Kidney (tissue), 14 donors: Measurements from ENCODE around the gene MEF2C. TPM values are rescaled to one million over a fixed set of nuclear protein-coding genes. Genes with fewer than 3 reads are reported as not detected.

ENCODE experiments used
- DNase-seq, 5 donors: peaks; one replicate each; pipeline ENCODE4 v3.0.0-alpha.2; 2013 to 2020
- FAIRE-seq: peaks from 2 replicates; lab custom pipeline; 2012; peaks lifted over from hg19 to GRCh38; lab: Jason Lieb, UNC
- H3K27ac ChIP-seq, 2 donors: one replicate each; pipeline ENCODE4 v1.7.0; 2013; ENCODE audit warnings: low read depth in 2 of 2, low read length in 2 of 2, inconsistent platforms in 1 of 2
- H3K27me3 ChIP-seq: one replicate; pipeline ENCODE4 v1.7.1; 2013; ENCODE audit warnings: low read length, inconsistent platforms; ENCODE audit not compliant: control insufficient read depth, insufficient read depth
- H3K36me3 ChIP-seq, 3 donors: one replicate each; pipeline versions ENCODE4 v1.7.0 to v1.7.1; 2013; ENCODE audit warnings: low read length in 3 of 3, control low read depth in 1 of 3, inconsistent platforms in 1 of 3; ENCODE audit not compliant: insufficient read depth in 3 of 3, control insufficient read depth in 2 of 3
- H3K4me1 ChIP-seq, 3 donors: one replicate each; pipeline versions ENCODE4 v1.7.0 to v1.7.1; 2013; ENCODE audit warnings: low read length in 3 of 3, inconsistent platforms in 1 of 3, low read depth in 1 of 3; ENCODE audit not compliant: control insufficient read depth in 2 of 3, insufficient read depth in 2 of 3
- H3K4me3 ChIP-seq, 3 donors: one replicate each; pipeline versions ENCODE4 v1.7.0 to v1.8.1; 2013; ENCODE audit warnings: low read length in 3 of 3, control low read depth in 1 of 3, inconsistent platforms in 1 of 3
- H3K9ac ChIP-seq, 3 donors: one replicate each; pipeline versions ENCODE4 v1.7.0 to v1.7.1; 2013; ENCODE audit warnings: low read length in 3 of 3, control low read depth in 1 of 3, inconsistent platforms in 1 of 3
- H3K9me3 ChIP-seq, 3 donors: one replicate each; pipeline versions ENCODE4 v1.7.0 to v1.7.1; 2013; ENCODE audit warnings: low read length in 3 of 3, control low read depth in 1 of 3, inconsistent platforms in 1 of 3; ENCODE audit not compliant: control insufficient read depth in 2 of 3, insufficient read depth in 1 of 3
- CTCF ChIP-seq: IDR thresholded peaks from 3 replicates; pipeline ENCODE4 v1.5.1; 2012; ENCODE audit warnings: mild to moderate bottlenecking, moderate library complexity, borderline replicate concordance; ENCODE audit not compliant: insufficient read depth; ENCODE audit errors: extremely low read depth
- intact Hi-C: fragments of 100-400 bp; cut with DNase I; formaldehyde crosslinking; loops from one replicate; pipeline ENCODE4 v1.11.1; 2022
- polyA plus RNA-seq: library from polyadenylated mRNA; stranded (reverse); fragments of 350-450 nt; fragmentation: Illumina TruSeq; extraction: RNeasy Lipid Tissue Mini Kit (QIAGEN cat#74804); gene quantifications from one replicate; pipeline ENCODE4 v1.2.3, GENCODE V29; 2014; ENCODE audit warnings: low read depth, low replicate concordance; ENCODE audit not compliant: insufficient read depth
- total RNA-seq: library from RNA; stranded (reverse); fragmentation: NEBNext Ultra II Directional; extraction: Animal tissue kit (Norgen Biotek cat#: 25700); gene quantifications from one replicate; pipeline ENCODE4 v1.2.1, GENCODE V29; 2021
- donor health status: control.
- donor health status: control.
- donor health status: control.
- donor health status: control.
- donor health status: control.
- donor health status: DM: yes; HTN: yes; CAD: no.
- donor health status: Normal renal cell carcinoma (clear cell type).

Gene MEF2C
- total and polyA plus RNA-seq, 2 donors from 2014 or later, result 5.3 to 75.4 TPM

DNA sequence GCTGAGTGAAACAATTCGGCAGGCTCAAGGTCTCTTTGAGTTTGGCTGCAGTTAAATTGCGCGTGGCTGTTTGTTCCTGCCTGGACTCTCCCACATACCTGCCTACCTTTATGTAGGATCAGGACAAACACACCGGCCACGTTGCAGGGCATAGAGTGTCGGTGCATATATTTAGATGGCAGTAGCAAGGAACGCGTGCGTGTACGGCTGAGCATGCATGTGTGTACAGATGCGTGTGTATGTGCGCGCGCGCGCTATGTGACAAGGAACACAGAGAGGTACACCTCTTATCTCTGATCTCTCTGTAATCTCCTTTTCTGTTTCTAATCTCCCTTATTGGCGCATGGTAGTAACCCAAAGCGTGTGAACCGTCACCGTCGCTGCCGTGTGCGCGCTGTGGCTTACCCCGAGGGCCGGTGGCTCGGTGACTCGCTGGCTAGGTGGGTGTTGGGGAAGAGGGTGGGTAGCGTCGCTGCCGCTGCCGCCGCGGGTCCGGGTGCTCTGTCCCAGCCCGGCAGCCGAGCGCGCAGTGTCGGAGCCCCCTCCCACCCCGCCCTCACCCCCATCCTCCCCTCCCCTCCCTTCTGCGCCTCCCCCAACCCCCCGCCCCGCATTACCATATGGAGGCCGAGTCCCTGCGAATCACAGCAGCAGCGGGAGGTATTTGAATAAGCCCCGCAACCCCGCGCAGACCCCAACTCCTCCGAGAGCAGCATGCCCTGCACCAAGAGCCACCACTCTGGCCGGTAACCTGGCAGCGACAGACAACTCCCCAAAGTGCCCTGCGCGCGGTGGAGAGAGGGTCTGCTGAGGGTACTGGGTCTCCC lies 204.8 kb downstream of the MEF2C start:
- H3K9ac ChIP-seq, result no peak overlapping the region
- peaks cover 76% of the 10 kb centered on the region for H3K27me3 ChIP-seq
- peaks cover 0 to 7% (median 4%) of the 10 kb centered on the region in 3 donors for H3K4me1 ChIP-seq
- no peaks in the 10 kb centered on the region for H3K36me3 ChIP-seq
- DNase-seq, result peak in 2 of 5 donors; percentile 12 to 55
- intact Hi-C loops, result no loop called here
- no peak for TF ChIP-seq CTCF
- FAIRE-seq, result no peak
- H3K27ac ChIP-seq, result no peak overlapping the region
- H3K9me3 ChIP-seq, result no peaks in the 10 kb centered on the region
- H3K4me3 ChIP-seq, result no peak overlapping the region

- intact Hi-C loops, result no loop called here
Measured at GRCh38 chr5:88677376-88677895, 205.5 kb downstream of the MEF2C start.

GRCh38 chr5:88676637-88677375 lies 206.2 kb downstream of the MEF2C start:
- Histone ChIP-seq H3K4me1 (peaks cover 0 to 7% (median 4%) of the 10 kb centered on the region in 3 donors), H3K9ac (no peak overlapping the region), H3K9me3 (no peaks in the 10 kb centered on the region), H3K4me3 (no peak overlapping the region), H3K36me3 (no peaks in the 10 kb centered on the region), H3K27me3 (peaks cover 77% of the 10 kb centered on the region), H3K27ac (no peak overlapping the region)
- TF ChIP-seq CTCF, result no peak
- FAIRE-seq (no peak), DNase-seq (no peak)
- intact Hi-C loops, result no loop called here

More at GRCh38 chr5:88677376-88677895, 205.5 kb downstream of the MEF2C start:
- DNase-seq (no peak), FAIRE-seq (no peak)
- no peaks in the 10 kb centered on the region for H3K9me3 ChIP-seq
- no peak overlapping the region for H3K9ac ChIP-seq
- H3K27me3 ChIP-seq, result peaks cover 76% of the 10 kb centered on the region
- H3K4me1 ChIP-seq, result peaks cover 0 to 7% (median 4%) of the 10 kb centered on the region in 3 donors
- no peak for TF ChIP-seq CTCF
- no peaks in the 10 kb centered on the region for H3K36me3 ChIP-seq
- no peak overlapping the region for H3K27ac ChIP-seq
- no peak overlapping the region for H3K4me3 ChIP-seq
